DOHH2 (cell line): ENCODE data around the gene B3GNT3.

Source experiments
- H3F3A ChIP-seq: fragments of 200-600 bp; sonication (generic), shearing (Covaris generic); 2 replicates; pipeline ENCODE4 v1.6.0; 2016; ENCODE audit warnings: antibody characterized with exemption, mild to moderate bottlenecking; ENCODE audit not compliant: control insufficient read depth, insufficient read depth
- H3K27ac ChIP-seq: fragments of 200-600 bp; sonication (generic); 2 replicates; pipeline ENCODE4 v1.5.1; 2014; ENCODE audit warnings: low read depth, mild to moderate bottlenecking, low read length, moderate library complexity
- H3K27me3 ChIP-seq: fragments of 200-600 bp; sonication (generic); 2 replicates; pipeline ENCODE4 v1.6.1; 2014; ENCODE audit warnings: mild to moderate bottlenecking, low read length, mixed read lengths; ENCODE audit not compliant: control insufficient read depth
- H3K36me3 ChIP-seq: fragments of 200-600 bp; sonication (generic); 2 replicates; pipeline ENCODE4 v1.6.1; 2014; ENCODE audit warnings: mild to moderate bottlenecking, low read length, moderate library complexity, mixed read lengths; ENCODE audit not compliant: control insufficient read depth
- H3K4me1 ChIP-seq: fragments of 200-600 bp; sonication (generic); 2 replicates; pipeline ENCODE4 v1.6.1; 2014; ENCODE audit warnings: mild to moderate bottlenecking, low read length, mixed read lengths; ENCODE audit not compliant: control insufficient read depth
- H3K4me2 ChIP-seq: fragments of 200-600 bp; sonication (generic); 2 replicates; pipeline ENCODE4 v1.6.0; 2014; ENCODE audit warnings: mild to moderate bottlenecking, low read length, moderate library complexity
- H3K4me3 ChIP-seq: fragments of 200-600 bp; sonication (generic); 2 replicates; pipeline ENCODE4 v1.5.1; 2014; ENCODE audit warnings: mild to moderate bottlenecking, low read length, mixed read lengths
- H3K79me2 ChIP-seq: fragments of 200-600 bp; sonication (generic); 2 replicates; pipeline ENCODE4 v1.6.1; 2014; ENCODE audit warnings: mild to moderate bottlenecking, low read length, mixed read lengths; ENCODE audit not compliant: control insufficient read depth
- H3K9me2 ChIP-seq: fragments of 200-600 bp; sonication (generic); replicated peaks from 2 replicates; pipeline ENCODE4 v1.6.1; 2014; ENCODE audit warnings: mild to moderate bottlenecking, low read length, mixed read lengths; ENCODE audit not compliant: control insufficient read depth
- H3K9me3 ChIP-seq: fragments of 200-600 bp; sonication (generic); 2 replicates; pipeline ENCODE4 v1.6.1; 2014; ENCODE audit warnings: antibody characterized with exemption, low read length, mixed read lengths; ENCODE audit not compliant: control insufficient read depth, insufficient read depth
- H4K20me1 ChIP-seq: fragments of 200-600 bp; sonication (generic); 2 replicates; pipeline ENCODE4 v1.6.0; 2014; ENCODE audit warnings: low read depth, mild to moderate bottlenecking, antibody characterized with exemption, low read length, moderate library complexity; ENCODE audit not compliant: control insufficient read depth, insufficient read depth
- EZH2phosphoT487 ChIP-seq: fragments of 200-600 bp; sonication (generic); IDR thresholded peaks from 2 replicates; pipeline ENCODE4 v1.6.1; 2017; ENCODE audit warnings: borderline replicate concordance, mild to moderate bottlenecking, antibody characterized with exemption, low read length, moderate library complexity, mixed read lengths
- TF ChIP-seq, protein P1 (sequence below): fragments of 200-600 bp; sonication (generic); IDR thresholded peaks from one replicate; pipeline ENCODE4 v1.5.1; 2014; ENCODE audit warnings: antibody characterized with exemption, mild to moderate bottlenecking, low read depth, low read length; ENCODE audit not compliant: poor library complexity, severe bottlenecking

B3GNT3 gene

DNA sequence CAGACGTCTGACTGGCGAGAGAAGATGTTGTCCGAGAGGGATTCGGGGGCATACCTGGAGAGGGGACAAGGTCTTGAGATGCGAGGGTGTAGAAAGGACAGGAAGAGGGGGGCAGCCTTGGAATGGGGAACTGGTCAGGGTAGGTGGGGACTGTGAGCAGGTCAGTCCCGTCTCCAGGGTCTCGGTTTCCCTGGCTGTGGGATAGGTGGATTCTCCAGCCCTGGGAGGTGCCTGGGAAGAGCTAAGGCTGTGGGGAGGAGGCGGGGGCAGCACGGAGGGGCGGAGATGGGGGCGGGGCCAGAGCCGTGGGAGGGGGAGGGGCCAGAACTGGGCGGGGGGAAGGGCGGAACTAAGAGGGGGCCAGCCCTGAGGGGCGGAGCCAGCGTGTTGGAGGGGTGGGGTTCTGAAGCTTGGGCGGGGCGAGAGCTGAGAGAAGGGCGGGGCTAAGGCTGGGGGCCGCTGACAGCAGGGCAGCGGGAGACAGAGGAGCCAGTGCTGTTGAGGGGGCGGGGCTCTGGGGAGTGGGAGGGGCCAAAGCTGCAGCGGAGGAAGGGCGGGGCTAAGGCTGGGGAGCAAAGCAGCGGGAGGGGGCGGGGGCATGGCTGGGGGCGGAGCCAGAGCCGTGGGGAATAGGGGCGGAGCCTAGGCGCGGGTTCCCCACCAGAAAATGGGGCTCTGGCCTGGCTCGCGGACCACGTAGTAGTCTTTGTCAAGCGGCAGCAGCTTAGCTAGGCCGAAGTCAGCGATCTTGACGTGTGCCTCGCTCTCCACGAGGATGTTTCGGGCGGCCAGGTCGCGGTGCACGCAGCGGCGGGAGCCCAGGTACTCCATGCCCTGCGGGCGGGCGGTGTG is 35.9 kb downstream of the B3GNT3 start:
- Histone ChIP-seq H3F3A (no peaks in the 10 kb centered on the region), H4K20me1 (no peaks in the 10 kb centered on the region), H3K4me1 (no peaks in the 10 kb centered on the region), H3K9me2 (no peaks in the 10 kb centered on the region), H3K27ac (no peak overlapping the region), H3K4me2 (no peak overlapping the region), H3K36me3 (no peaks in the 10 kb centered on the region), H3K4me3 (no peak overlapping the region), H3K27me3 (no peaks in the 10 kb centered on the region), H3K79me2 (no peaks in the 10 kb centered on the region), H3K9me3 (peaks cover 4% of the 10 kb centered on the region; the same call in 1 of the 2 replicates)
- TF ChIP-seq EZH2phosphoT487: no peak
- TF ChIP-seq, protein P1, sequence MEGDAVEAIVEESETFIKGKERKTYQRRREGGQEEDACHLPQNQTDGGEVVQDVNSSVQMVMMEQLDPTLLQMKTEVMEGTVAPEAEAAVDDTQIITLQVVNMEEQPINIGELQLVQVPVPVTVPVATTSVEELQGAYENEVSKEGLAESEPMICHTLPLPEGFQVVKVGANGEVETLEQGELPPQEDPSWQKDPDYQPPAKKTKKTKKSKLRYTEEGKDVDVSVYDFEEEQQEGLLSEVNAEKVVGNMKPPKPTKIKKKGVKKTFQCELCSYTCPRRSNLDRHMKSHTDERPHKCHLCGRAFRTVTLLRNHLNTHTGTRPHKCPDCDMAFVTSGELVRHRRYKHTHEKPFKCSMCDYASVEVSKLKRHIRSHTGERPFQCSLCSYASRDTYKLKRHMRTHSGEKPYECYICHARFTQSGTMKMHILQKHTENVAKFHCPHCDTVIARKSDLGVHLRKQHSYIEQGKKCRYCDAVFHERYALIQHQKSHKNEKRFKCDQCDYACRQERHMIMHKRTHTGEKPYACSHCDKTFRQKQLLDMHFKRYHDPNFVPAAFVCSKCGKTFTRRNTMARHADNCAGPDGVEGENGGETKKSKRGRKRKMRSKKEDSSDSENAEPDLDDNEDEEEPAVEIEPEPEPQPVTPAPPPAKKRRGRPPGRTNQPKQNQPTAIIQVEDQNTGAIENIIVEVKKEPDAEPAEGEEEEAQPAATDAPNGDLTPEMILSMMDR: no peak

DNA sequence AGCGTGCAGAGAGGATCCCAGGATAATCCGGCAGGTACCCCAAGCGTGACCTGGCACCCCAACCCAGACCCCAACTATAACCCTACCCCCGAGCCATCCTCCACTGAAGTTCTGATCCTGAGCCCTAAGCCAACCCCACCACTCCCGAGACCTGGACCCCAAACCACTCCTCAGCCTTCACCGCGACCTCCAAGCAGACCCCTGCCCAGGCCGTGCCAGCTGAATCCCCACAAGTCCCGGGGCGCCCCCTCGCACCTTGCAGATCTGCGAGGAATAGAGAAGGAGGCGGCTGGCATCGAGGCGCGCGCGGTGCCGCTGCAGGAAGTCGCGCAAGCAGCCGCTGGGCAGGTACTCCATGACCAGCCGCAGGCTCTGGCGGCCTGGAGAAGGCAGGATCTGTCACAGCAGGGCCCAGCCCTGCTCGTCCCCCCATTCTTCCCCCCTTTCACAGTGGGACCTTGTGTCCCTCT is 36.5 kb downstream of the B3GNT3 start:
- Histone ChIP-seq H3K4me1 (no peaks in the 10 kb centered on the region), H3K27ac (no peak overlapping the region), H3K4me2 (no peak overlapping the region), H3K9me2 (no peaks in the 10 kb centered on the region), H3K36me3 (no peaks in the 10 kb centered on the region), H3K79me2 (no peaks in the 10 kb centered on the region), H3F3A (no peaks in the 10 kb centered on the region), H3K4me3 (no peak overlapping the region), H3K27me3 (no peaks in the 10 kb centered on the region), H4K20me1 (no peaks in the 10 kb centered on the region), H3K9me3 (peaks cover 4% of the 10 kb centered on the region; the same call in 1 of the 2 replicates)
- TF ChIP-seq, protein P1: no peak
- no peak for TF ChIP-seq EZH2phosphoT487

DNA sequence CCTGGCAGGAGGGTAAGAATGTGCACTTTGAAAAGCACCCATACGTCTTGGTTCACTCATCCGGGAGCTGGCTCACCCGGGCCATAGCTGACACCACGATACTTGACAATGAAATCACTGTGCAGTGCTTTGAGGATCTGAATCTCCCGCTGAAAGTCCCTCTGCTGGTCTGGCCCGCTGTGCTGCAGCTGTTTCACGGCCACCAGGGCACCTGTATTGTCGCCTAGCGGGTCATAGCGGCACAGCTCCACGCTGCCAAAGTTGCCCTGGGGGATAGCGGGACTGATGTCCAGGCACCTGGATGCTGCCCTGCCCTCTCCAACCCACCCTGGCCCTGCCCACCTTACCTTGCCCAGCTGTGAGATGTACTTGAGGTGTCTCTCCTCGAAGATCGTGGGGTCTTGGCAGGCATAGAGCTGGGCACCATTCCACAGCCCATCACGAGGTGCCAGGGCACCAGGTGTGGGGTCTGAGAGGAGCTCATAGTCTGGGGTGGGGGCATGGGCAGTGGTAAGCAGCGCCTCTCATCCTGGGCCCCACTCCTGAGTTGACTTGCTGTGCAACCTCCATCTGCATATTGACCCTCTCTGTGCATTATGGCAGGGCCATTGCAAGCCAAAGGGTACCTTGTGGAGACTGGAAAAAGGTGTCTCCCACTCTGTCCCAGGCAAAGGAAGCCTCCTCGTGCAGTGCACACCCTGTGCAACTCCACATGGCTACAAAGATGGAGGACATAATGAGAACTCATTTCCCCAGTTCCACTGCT is 37.7 kb downstream of the B3GNT3 start:
- H3K9me2 ChIP-seq: no peaks in the 10 kb centered on the region
- H3F3A ChIP-seq: no peaks in the 10 kb centered on the region
- TF ChIP-seq EZH2phosphoT487: no peak
- TF ChIP-seq, protein P1: no peak
- peaks cover 4% of the 10 kb centered on the region; the same call in 1 of the 2 replicates for H3K9me3 ChIP-seq
- H4K20me1 ChIP-seq: no peaks in the 10 kb centered on the region
- H3K4me2 ChIP-seq: no peak overlapping the region
- no peak overlapping the region for H3K27ac ChIP-seq
- H3K79me2 ChIP-seq: no peaks in the 10 kb centered on the region
- no peak overlapping the region for H3K4me3 ChIP-seq
- H3K36me3 ChIP-seq: no peaks in the 10 kb centered on the region
- no peaks in the 10 kb centered on the region for H3K4me1 ChIP-seq
- H3K27me3 ChIP-seq: no peaks in the 10 kb centered on the region
